ENCODE measurements around the gene MFSD12. TPM values are rescaled to one million over a fixed set of nuclear protein-coding genes. Genes with fewer than 3 reads are reported as not detected.
A peak's percentile ranks its signal among the peaks of the same experiment; 100 is the strongest.

MFSD12 gene
- total RNA-seq, 2 experiments from 2014 or later = 44.7 to 46.7 TPM

DNA sequence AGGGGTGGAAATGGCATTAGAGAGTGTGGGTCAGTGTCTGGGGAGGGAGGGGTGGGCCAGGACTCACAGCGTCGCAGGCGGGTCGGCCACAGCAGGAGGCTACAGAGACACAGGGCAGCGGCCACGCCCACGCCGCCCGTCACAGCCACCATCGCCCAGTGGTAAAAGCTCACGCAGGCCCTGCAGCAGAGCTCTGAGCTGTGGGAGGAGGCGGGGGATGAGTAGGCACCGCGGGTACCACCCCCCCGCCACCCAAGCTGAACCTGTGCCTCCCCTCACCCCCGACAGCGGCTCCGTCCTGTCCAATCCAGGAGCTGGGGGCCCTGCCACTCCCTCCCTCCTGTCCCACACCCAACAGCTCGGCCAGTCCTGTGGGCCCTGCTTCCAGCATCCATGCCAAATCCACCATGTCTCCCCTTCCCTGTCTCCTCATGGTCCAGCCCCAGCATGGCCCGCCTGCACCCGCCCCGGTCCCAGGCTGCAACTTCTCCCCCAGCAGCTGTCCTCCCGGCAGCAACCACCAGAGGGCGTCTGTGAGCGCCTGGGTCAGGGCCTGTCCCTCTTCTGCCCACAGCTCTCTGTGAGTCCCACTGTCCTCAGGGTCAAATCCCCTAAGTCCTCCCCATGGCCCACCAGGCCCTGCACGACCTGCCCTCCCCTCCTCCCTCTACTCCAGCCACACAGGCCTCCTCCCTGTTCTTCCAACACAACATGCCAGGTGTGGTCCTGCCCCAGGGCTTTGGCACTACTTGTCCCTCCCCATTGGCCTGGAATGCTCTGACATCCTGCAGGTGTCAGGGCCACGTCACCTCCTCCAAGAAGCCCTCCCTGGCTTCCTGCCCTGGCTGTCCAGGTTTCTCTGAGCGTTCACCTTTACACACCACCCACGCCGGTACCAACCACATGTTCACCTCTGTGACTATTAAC is 12.4 kb downstream of the MFSD12 start:
- ChIA-PET POLR2A (interaction anchor here (1.0 kb wide), 1 partner anchor 12 kb away, joined by 3 read pairs; no protein-coding TSS in a partner anchor), CTCF (interaction anchor here (0.6 to 2.6 kb wide), 14 partner anchors 8 to 1525 kb away, joined by 3 to 23 read pairs (median 3); no protein-coding TSS in a partner anchor)
- no peaks in the 10 kb centered on the region for H3K27me3 Mint-ChIP-seq
- peak overlapping the region; percentile 58 for H3K27ac Mint-ChIP-seq
- H3K4me1 Mint-ChIP-seq = peaks cover 6% of the 10 kb centered on the region
- DNase-seq = peak; percentile 90
- H3K9me3 Mint-ChIP-seq (ENCODE audit: low read depth) = no peaks in the 10 kb centered on the region
- H3K4me3 Mint-ChIP-seq = no peak overlapping the region
- ATAC-seq = peak; percentile 84
- intact Hi-C loops (cut with DNase I, micrococcal nuclease) = loop anchor here (1.0 to 5.0 kb wide), 6 partner anchors 30 to 162 kb away; partner anchors contain the start of genes CACTIN (in 1 of the 2) and TJP3 (in 1 of the 2)
- peaks cover 12% of the 10 kb centered on the region for H3K36me3 Mint-ChIP-seq (ENCODE audit: low read depth)

DNA sequence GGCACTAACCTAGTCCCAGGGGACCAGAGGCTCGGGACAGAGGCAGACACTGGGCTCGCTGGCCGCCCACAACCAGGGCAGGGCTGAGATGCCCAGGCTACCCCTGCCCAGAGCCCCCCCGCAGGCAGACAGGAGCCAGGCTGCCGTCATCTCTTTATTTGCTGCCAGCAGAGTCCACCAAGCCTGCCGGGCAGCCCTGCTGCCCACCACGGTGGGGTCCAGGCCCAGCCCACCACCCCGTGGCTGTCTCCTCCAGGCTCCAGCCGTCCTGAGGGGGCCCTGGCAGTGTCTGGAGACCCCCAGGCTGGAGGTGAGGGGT is 13.4 kb downstream of the MFSD12 start:
- ChIA-PET CTCF (interaction anchor here (0.8 kb wide), 1 partner anchor 169 kb away, joined by 3 read pairs; no protein-coding TSS in a partner anchor), POLR2A (interaction anchor here (1.0 kb wide), 1 partner anchor 13 kb away, joined by 3 read pairs; no protein-coding TSS in a partner anchor)
- ATAC-seq = no peak
- H3K4me1 Mint-ChIP-seq = peaks cover 6% of the 10 kb centered on the region
- no peaks in the 10 kb centered on the region for H3K27me3 Mint-ChIP-seq
- H3K4me3 Mint-ChIP-seq = no peak overlapping the region
- DNase-seq = no peak
- peaks cover 19% of the 10 kb centered on the region for H3K36me3 Mint-ChIP-seq (ENCODE audit: low read depth)
- H3K9me3 Mint-ChIP-seq (ENCODE audit: low read depth) = no peaks in the 10 kb centered on the region
- no peak overlapping the region for H3K27ac Mint-ChIP-seq
- intact Hi-C loops (cut with DNase I, micrococcal nuclease) = no loop called here

DNA sequence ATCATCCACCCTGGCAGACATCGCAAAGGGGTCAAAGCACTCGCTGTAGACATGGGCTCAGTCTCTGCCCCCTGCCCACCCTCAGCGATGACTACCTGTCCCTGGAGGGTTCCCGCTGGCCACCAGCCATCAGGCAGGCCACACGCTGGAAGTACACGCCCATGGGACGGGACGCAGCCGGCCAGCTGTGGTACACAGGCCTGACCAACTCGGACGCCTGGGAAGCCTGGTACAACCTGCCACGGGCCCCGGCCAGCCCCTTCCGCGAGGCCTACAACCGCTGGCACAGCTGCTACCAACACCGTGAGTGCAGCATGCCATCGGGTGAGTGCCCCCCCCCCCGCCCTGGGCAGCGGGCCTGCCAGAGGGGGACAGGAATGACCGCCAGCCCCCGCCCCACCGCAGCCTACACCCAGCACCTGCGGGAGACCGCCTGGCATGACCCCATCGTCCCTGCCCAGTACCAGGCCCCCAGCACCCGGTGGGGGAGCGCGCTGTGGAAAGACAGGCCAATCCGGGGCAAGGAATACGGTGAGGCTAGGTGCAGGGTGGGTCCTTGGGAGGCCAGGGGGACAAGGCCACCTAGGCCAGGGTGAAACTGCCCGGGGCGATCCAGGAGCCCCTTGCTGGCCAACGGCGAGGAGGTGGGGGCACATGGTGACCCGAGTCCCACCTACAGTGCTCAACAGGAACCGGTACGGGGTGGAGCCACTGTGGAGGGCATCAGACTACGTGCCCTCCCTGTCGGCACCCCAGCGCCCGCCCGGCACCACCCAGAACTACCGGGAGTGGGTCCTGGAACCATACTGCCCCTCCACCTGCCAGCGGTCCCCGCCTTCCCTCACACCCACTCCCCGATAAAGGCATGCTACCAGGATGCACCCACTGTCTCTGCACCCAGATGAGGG is 14.0 kb downstream of the MFSD12 start:
- CTCF ChIA-PET = interaction anchor here (0.6 kb wide), 1 partner anchor 204 kb away, joined by 3 read pairs; no protein-coding TSS in a partner anchor
- POLR2A ChIA-PET = no interaction called here
- intact Hi-C loops (cut with DNase I, micrococcal nuclease) = no loop called here
- H3K36me3 Mint-ChIP-seq (ENCODE audit: low read depth) = peaks cover 21% of the 10 kb centered on the region
- ATAC-seq (no peak), DNase-seq (no peak)
- no peak overlapping the region for H3K27ac Mint-ChIP-seq
- no peaks in the 10 kb centered on the region for H3K9me3 Mint-ChIP-seq (ENCODE audit: low read depth)
- no peaks in the 10 kb centered on the region for H3K27me3 Mint-ChIP-seq
- peaks cover 6% of the 10 kb centered on the region for H3K4me1 Mint-ChIP-seq
- no peak overlapping the region for H3K4me3 Mint-ChIP-seq

- H3K4me1 Mint-ChIP-seq = no peaks in the 10 kb centered on the region
- ATAC-seq (no peak), DNase-seq (no peak)
- no peaks in the 10 kb centered on the region for H3K27me3 Mint-ChIP-seq
- H3K27ac Mint-ChIP-seq = no peak overlapping the region
- H3K36me3 Mint-ChIP-seq (ENCODE audit: low read depth) = peaks cover 16% of the 10 kb centered on the region
- ChIA-PET POLR2A (no interaction called here), CTCF (no interaction called here)
- no peaks in the 10 kb centered on the region for H3K9me3 Mint-ChIP-seq (ENCODE audit: low read depth)
- intact Hi-C loops (cut with DNase I, micrococcal nuclease) = no loop called here
- no peak overlapping the region for H3K4me3 Mint-ChIP-seq
Observed at GRCh38 chr19:3539756-3540118, 17.6 kb downstream of the MFSD12 start.

- POLR2A ChIA-PET = no interaction called here
- ATAC-seq (no peak), DNase-seq (no peak)
- Mint-ChIP-seq H3K27ac (no peak within 1 kb of the TSS), H3K4me1 (no peaks in the 10 kb centered on the region), H3K9me3 (ENCODE audit: low read depth) (no peaks in the 10 kb centered on the region), H3K36me3 (ENCODE audit: low read depth) (peaks cover 21% of the 10 kb centered on the region), H3K27me3 (no peaks in the 10 kb centered on the region), H3K4me3 (no peak within 1 kb of the TSS)
- CTCF ChIA-PET = no interaction called here
- intact Hi-C loops (cut with DNase I, micrococcal nuclease) = no loop called here
Observed at GRCh38 chr19:3538965-3539755, 18.2 kb downstream of the MFSD12 start, which contains the start of gene TEKTIP1. Gene TEKTIP1, plus strand, starts transcription at chr19:3539174. Its CDS starts 4 bp downstream, at chr19:3539178.

- ChIA-PET CTCF (no interaction called here), POLR2A (no interaction called here)
- Mint-ChIP-seq H3K9me3 (ENCODE audit: low read depth) (no peaks in the 10 kb centered on the region), H3K4me3 (no peak overlapping the region), H3K27me3 (no peaks in the 10 kb centered on the region), H3K27ac (no peak overlapping the region), H3K36me3 (ENCODE audit: low read depth) (peaks cover 25% of the 10 kb centered on the region), H3K4me1 (no peaks in the 10 kb centered on the region)
- DNase-seq (no peak), ATAC-seq (no peak)
- intact Hi-C loops (cut with DNase I, micrococcal nuclease) = no loop called here
Observed at GRCh38 chr19:3538258-3538929, 19.0 kb downstream of the MFSD12 start.

DNA sequence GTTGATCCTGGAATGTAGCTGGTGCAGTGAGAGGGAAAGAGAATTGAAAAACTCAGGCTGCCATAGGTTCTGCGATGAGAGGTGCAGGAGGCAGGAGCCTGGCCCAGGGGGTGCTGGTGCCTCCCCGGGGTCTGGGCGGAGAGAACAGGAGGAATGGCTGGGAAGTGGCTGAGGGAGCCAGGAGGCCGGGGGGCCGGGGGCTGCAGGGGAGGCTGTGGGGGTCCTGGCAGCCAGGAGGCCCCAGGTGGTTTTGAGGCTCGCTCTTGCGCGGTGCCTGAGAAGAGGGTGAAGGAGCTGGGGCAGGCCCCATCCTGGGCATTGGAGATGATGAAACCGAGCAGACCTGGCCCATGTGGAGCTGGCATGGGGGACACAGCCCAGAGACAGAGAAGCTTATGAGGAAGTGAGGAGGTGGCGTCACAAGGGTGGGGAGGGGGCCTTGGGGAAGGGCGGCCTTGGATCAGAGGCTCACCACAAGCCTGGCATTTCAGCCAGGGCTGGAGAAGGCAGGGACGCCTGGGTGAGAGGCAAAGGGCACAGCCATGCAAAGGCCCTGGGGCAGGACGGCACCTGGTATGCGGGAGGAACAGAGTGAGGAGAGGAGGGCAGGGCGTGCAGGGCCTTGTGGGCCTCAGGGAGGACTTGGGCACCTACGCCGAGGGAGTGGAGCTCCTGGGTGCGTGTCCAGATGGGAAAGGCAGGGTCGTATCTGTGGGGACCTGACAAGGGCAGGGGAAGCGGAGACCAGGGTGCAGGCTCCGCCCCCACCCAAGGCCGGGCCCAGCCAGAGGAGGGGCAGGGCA is 19.7 kb downstream of the MFSD12 start:
- intact Hi-C loops (cut with DNase I, micrococcal nuclease) = no loop called here
- Mint-ChIP-seq H3K36me3 (ENCODE audit: low read depth) (peaks cover 28% of the 10 kb centered on the region), H3K4me1 (no peaks in the 10 kb centered on the region), H3K27me3 (no peaks in the 10 kb centered on the region), H3K9me3 (ENCODE audit: low read depth) (no peaks in the 10 kb centered on the region), H3K27ac (no peak overlapping the region), H3K4me3 (no peak overlapping the region)
- no peak for ATAC-seq
- POLR2A ChIA-PET = no interaction called here
- DNase-seq = no peak
- CTCF ChIA-PET = interaction anchor here (0.7 kb wide), 1 partner anchor 17 kb away, joined by 3 read pairs; no protein-coding TSS in a partner anchor

DNA sequence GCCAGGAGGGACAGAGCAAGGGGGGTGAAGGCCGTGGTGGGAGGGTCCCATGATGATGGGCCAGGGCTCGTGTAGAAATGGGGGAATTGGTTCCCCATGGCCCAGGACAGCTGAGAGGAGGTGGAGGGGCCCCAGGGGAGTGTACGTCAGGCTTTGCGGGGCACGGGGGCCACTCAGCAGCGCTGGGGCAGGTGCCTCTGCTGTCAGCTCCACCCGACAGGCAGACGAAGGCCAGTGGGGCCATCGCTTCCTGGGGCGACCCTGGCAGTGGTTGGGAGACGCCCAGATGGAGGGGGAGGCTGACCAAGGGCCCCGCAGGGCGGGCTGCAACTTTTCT is 20.3 kb downstream of the MFSD12 start:
- H3K4me1 Mint-ChIP-seq = no peaks in the 10 kb centered on the region
- ChIA-PET CTCF (interaction anchor here (0.7 kb wide), 1 partner anchor 18 kb away, joined by 3 read pairs; no protein-coding TSS in a partner anchor), POLR2A (no interaction called here)
- DNase-seq (no peak), ATAC-seq (no peak)
- intact Hi-C loops (cut with DNase I, micrococcal nuclease) = no loop called here
- peaks cover 30% of the 10 kb centered on the region for H3K36me3 Mint-ChIP-seq (ENCODE audit: low read depth)
- H3K4me3 Mint-ChIP-seq = no peak overlapping the region
- H3K9me3 Mint-ChIP-seq (ENCODE audit: low read depth) = no peaks in the 10 kb centered on the region
- H3K27me3 Mint-ChIP-seq = no peaks in the 10 kb centered on the region
- no peak overlapping the region for H3K27ac Mint-ChIP-seq

- intact Hi-C loops (cut with DNase I, micrococcal nuclease) = no loop called here
- ChIA-PET POLR2A (no interaction called here), CTCF (interaction anchor here (0.7 kb wide), 1 partner anchor 18 kb away, joined by 3 read pairs; no protein-coding TSS in a partner anchor)
- DNase-seq = no peak
- Mint-ChIP-seq H3K4me1 (no peaks in the 10 kb centered on the region), H3K27ac (no peak overlapping the region), H3K27me3 (no peaks in the 10 kb centered on the region), H3K9me3 (ENCODE audit: low read depth) (no peaks in the 10 kb centered on the region), H3K4me3 (no peak overlapping the region), H3K36me3 (ENCODE audit: low read depth) (peaks cover 30% of the 10 kb centered on the region)
- no peak for ATAC-seq
Observed at GRCh38 chr19:3536429-3537100, 20.8 kb downstream of the MFSD12 start.

DNA sequence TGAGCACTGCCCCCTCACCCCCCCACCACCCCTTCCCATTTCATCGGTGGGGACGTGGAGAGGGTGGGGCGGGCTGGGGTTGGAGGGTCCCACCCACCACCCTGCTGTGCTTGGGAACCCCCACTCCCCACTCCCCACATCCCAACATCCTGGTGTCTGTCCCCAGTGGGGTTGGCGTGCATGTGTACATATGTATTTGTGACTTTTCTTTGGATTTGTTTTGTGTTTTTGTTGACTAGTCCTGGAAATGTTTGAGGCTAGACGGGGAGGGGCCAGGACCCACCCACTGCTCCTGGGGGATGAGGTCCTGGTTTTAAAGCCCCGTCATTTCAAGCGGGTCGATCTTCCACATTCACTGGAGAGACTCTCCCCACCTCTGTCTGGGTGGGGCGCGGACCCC is 21.4 kb downstream of the MFSD12 start:
- intact Hi-C loops (cut with DNase I, micrococcal nuclease) = no loop called here
- no peak for DNase-seq
- Mint-ChIP-seq H3K4me1 (no peaks in the 10 kb centered on the region), H3K36me3 (ENCODE audit: low read depth) (peaks cover 33% of the 10 kb centered on the region), H3K4me3 (no peak overlapping the region), H3K9me3 (ENCODE audit: low read depth) (no peaks in the 10 kb centered on the region), H3K27ac (no peak overlapping the region), H3K27me3 (no peaks in the 10 kb centered on the region)
- CTCF ChIA-PET = no interaction called here
- POLR2A ChIA-PET = no interaction called here
- no peak for ATAC-seq
